IMR-90 (cell line): ENCODE results near the gene VPS54. TPM values are rescaled to one million over a fixed set of nuclear protein-coding genes. Genes with fewer than 3 reads are reported as not detected.

Source experiments
- ATAC-seq: fragments of 200-7000 bp; cut with Tn5 transposase; 2 replicates; pipeline ENCODE4 v1.9.1; 2020; ENCODE audit warnings: low read depth, mild to moderate bottlenecking, moderate library complexity
- BruUV-seq: library from RNA; stranded (reverse); fragments of 400-500 nt; replicated peaks from 2 replicates; lab custom pipeline; 2021; lab: Mats Ljungman, UMichigan
- CTCF ChIA-PET: fragments of 300-600 bp; formaldehyde crosslinking; extraction: SDS; loops from one replicate; lab custom pipeline; 2021; ENCODE audit warnings: antibody characterized with exemption; lab: Yijun Ruan, JAX
- POLR2A ChIA-PET: fragments of 300-600 bp; sonication (Branson Sonifier 250); formaldehyde crosslinking; loops from one replicate; lab custom pipeline; 2022; ENCODE audit warnings: antibody characterized with exemption; ENCODE audit not compliant: unreplicated experiment; lab: Charles Lee
- DNase-seq: peaks from one replicate; pipeline ENCODE4 v3.0.0; 2013
- H2AFZ ChIP-seq: replicated peaks from 2 replicates; pipeline ENCODE3; 2013; ENCODE audit warnings: low read length, mild to moderate bottlenecking; ENCODE audit not compliant: poor library complexity
- H2AK5ac ChIP-seq: 2 replicates; pipeline ENCODE4 v1.6.1; 2013; ENCODE audit warnings: low read depth, low read length, inconsistent platforms
- H2AK9ac ChIP-seq: replicated peaks from 2 replicates; pipeline ENCODE3; 2013; ENCODE audit warnings: mild to moderate bottlenecking, low read depth, low read length, moderate library complexity; ENCODE audit not compliant: poor library complexity
- H2BK120ac ChIP-seq: 2 replicates; pipeline ENCODE4 v1.6.1; 2013; ENCODE audit warnings: low read depth, low read length, inconsistent platforms
- H2BK15ac ChIP-seq: 3 replicates; pipeline ENCODE4 v1.6.1; 2013; ENCODE audit warnings: low read depth, low read length, inconsistent platforms
- H2BK20ac ChIP-seq: 2 replicates; pipeline ENCODE4 v1.6.1; 2013; ENCODE audit warnings: low read depth, mild to moderate bottlenecking, inconsistent platforms, low read length, moderate library complexity
- H2BK5ac ChIP-seq: 2 replicates; pipeline ENCODE4 v1.6.1; 2013; ENCODE audit warnings: mild to moderate bottlenecking, low read depth, low read length, inconsistent platforms; ENCODE audit not compliant: poor library complexity, severe bottlenecking
- H3K14ac ChIP-seq: replicated peaks from 2 replicates; pipeline ENCODE4 v1.6.1; 2013; ENCODE audit warnings: low read depth, low read length, inconsistent platforms
- H3K18ac ChIP-seq: 2 replicates; pipeline ENCODE4 v1.6.1; 2013; ENCODE audit warnings: low read depth, low read length, control low read depth
- H3K23ac ChIP-seq: 2 replicates; pipeline ENCODE4 v1.6.1; 2013; ENCODE audit warnings: low read depth, low read length, inconsistent platforms
- H3K27ac ChIP-seq: 2 replicates; pipeline ENCODE4 v1.5.1; 2013; ENCODE audit warnings: mild to moderate bottlenecking, control low read depth, low read length; ENCODE audit not compliant: insufficient read depth
- H3K27me3 ChIP-seq: 2 replicates; pipeline ENCODE4 v1.6.1; 2013; ENCODE audit warnings: low read length; ENCODE audit not compliant: control insufficient read depth, insufficient read depth
- H3K36me3 ChIP-seq: 2 replicates; pipeline ENCODE4 v1.6.1; 2013; ENCODE audit warnings: low read length, mixed read lengths; ENCODE audit not compliant: control insufficient read depth, insufficient read depth
- H3K4ac ChIP-seq: 2 replicates; pipeline ENCODE4 v1.6.1; 2013; ENCODE audit warnings: low read depth, low read length, inconsistent platforms
- H3K4me1 ChIP-seq: 2 replicates; pipeline ENCODE4 v1.6.1; 2013; ENCODE audit warnings: low read length, mixed read lengths; ENCODE audit not compliant: control insufficient read depth, insufficient read depth
- H3K4me2 ChIP-seq: 2 replicates; pipeline ENCODE4 v1.6.1; 2013; ENCODE audit warnings: low read depth, mild to moderate bottlenecking, control low read depth, low read length, moderate library complexity
- H3K4me3 ChIP-seq: 2 replicates; pipeline ENCODE4 v1.5.1; 2013; ENCODE audit warnings: low read depth, mild to moderate bottlenecking, control low read depth, low read length, moderate library complexity; ENCODE audit not compliant: insufficient read depth
- H3K56ac ChIP-seq: 2 replicates; pipeline ENCODE4 v1.6.1; 2013; ENCODE audit warnings: low read length, inconsistent platforms; ENCODE audit not compliant: insufficient read depth; ENCODE audit errors: extremely low read depth
- H3K79me1 ChIP-seq, 2 experiments: 2 replicates each; pipeline ENCODE4 v1.6.1; 2013; ENCODE audit warnings: low read length in 2 of 2, inconsistent platforms in 1 of 2, low read depth in 1 of 2
- H3K9ac ChIP-seq: 2 replicates; pipeline ENCODE4 v1.6.1; 2013; ENCODE audit warnings: low read depth, low read length, control low read depth
- H3K9me1 ChIP-seq: 2 replicates; pipeline ENCODE4 v1.6.1; 2013; ENCODE audit warnings: low read length, inconsistent platforms; ENCODE audit not compliant: insufficient read depth
- H3K9me3 ChIP-seq: 2 replicates; pipeline ENCODE4 v1.6.1; 2013; ENCODE audit warnings: low read length; ENCODE audit not compliant: control insufficient read depth, insufficient read depth
- H4K20me1 ChIP-seq: 2 replicates; pipeline ENCODE4 v1.6.1; 2013; ENCODE audit warnings: low read length, inconsistent platforms; ENCODE audit not compliant: insufficient read depth
- H4K5ac ChIP-seq: 2 replicates; pipeline ENCODE4 v1.6.1; 2013; ENCODE audit warnings: mild to moderate bottlenecking, low read depth, low read length, control low read depth
- H4K8ac ChIP-seq, 2 experiments: 2 replicates each; pipeline ENCODE4 v1.6.1; 2013; ENCODE audit warnings: low read depth in 2 of 2, low read length in 2 of 2, control low read depth in 1 of 2, inconsistent platforms in 1 of 2
- H4K91ac ChIP-seq: 2 replicates; pipeline ENCODE4 v1.6.1; 2013; ENCODE audit warnings: low read depth, low read length, inconsistent platforms; ENCODE audit not compliant: insufficient read depth
- NFE2L2 ChIP-seq: fragments of 150-350 bp; IDR thresholded peaks from 2 replicates; pipeline ENCODE4 v1.6.1; 2016; ENCODE audit warnings: low read depth, mild to moderate bottlenecking, low read length
- RCOR1 ChIP-seq: IDR thresholded peaks from 2 replicates; pipeline ENCODE4 v1.6.1; 2012; ENCODE audit warnings: mild to moderate bottlenecking, low read length, improper control_type of control experiment; ENCODE audit not compliant: insufficient replicate concordance
- RFX5 ChIP-seq: IDR thresholded peaks from 2 replicates; pipeline ENCODE4 v1.8.0; 2012; ENCODE audit warnings: low read depth, mild to moderate bottlenecking, low read length, moderate library complexity
- WGBS, 2 experiments: methylation state at CpG; one replicate each; pipeline versions ENCODE4 v1.1.5 to v1.1.7; 2013; ENCODE audit warnings: missing lambda C conversion rate in 2 of 2; ENCODE audit not compliant: insufficient read length in 1 of 2; ENCODE audit errors: extremely low coverage in 2 of 2; 5-methylcytosine and 5-hydroxymethylcytosine counted together
- dilution Hi-C: fragments of 300-500 bp; cut with HindIII; formaldehyde crosslinking; loops from one replicate; pipeline ENCODE4 v1.14.3; 2018; ENCODE audit warnings: low sequenced_read_pairs; ENCODE audit not compliant: unreplicated experiment
- in situ Hi-C: fragments of 300-500 bp; cut with MboI; formaldehyde crosslinking; loops from 3 replicates; pipeline ENCODE4 v1.14.3; 2019; ENCODE audit warnings: low sequenced_read_pairs, inconsistent platforms, mixed read lengths
- intact Hi-C: fragments of 100-400 bp; cut with micrococcal nuclease; formaldehyde crosslinking; loops from 2 replicates; pipeline ENCODE4 v1.10.0; 2022
- polyA plus RNA-seq, 3 experiments: library from polyadenylated mRNA; depleted of rRNA; stranded (reverse); fragments of >200 nt; gene quantifications; 2 replicates each; pipeline ENCODE4 v1.2.3, GENCODE V29; 2012; ENCODE audit warnings: low replicate concordance in 1 of 3
- total RNA-seq: library from RNA; depleted of rRNA; stranded (reverse); fragments of >200 nt; gene quantifications from 2 replicates; pipeline ENCODE4 v1.2.3, GENCODE V29; 2012

VPS54 gene
- total and polyA plus RNA-seq, 2 of the 4 experiments (the other 2 are of a cell fraction): 7.1 to 18.1 TPM

DNA sequence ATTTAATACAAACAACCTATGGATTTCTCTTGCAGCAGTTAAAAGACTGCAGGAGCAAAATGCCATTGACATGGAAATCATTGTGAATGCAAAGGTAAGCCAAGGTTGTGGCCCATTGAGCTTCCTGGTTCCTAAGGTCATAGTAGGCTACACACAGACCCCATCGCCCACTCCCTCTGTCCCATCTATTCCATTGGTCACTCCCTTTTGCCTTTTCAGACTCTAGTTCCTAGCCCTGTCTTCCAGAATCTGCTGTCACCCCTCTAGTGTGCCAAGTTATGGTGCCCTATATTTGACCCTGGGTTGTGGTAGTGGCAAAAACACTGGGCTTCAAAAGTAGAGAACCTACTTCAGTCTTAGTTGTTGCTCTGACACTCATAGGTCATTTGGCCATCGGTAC is 132.8 kb downstream of the VPS54 start:
- POLR2A ChIA-PET: no interaction called here
- Histone ChIP-seq H3K9me3 (no peaks in the 10 kb centered on the region), H3K9ac (no peak overlapping the region), H4K5ac (no peak overlapping the region), H4K20me1 (no peaks in the 10 kb centered on the region), H2BK120ac (no peak overlapping the region), H2BK20ac (no peak overlapping the region), H3K23ac (no peak overlapping the region), H3K9me1 (peaks cover 3% of the 10 kb centered on the region; the same call in 1 of the 2 replicates), H4K8ac (no peak overlapping the region), H3K27ac (no peak overlapping the region), H2BK5ac (no peak overlapping the region), H3K18ac (no peak overlapping the region), H3K4ac (no peak overlapping the region), H3K56ac (no peak overlapping the region), H3K4me2 (no peak overlapping the region), H2AK9ac (no peak overlapping the region), H2AFZ (no peak overlapping the region), H2AK5ac (no peak overlapping the region), H3K79me1 (peaks cover 4 to 21% of the 10 kb centered on the region in 2 experiments; a peak in 3 of 4 replicates), H2BK15ac (no peak overlapping the region), H3K4me1 (no peaks in the 10 kb centered on the region), H3K36me3 (peaks cover 22% of the 10 kb centered on the region), H3K4me3 (no peak overlapping the region), H3K27me3 (no peaks in the 10 kb centered on the region), H4K91ac (no peak overlapping the region), H3K14ac (no peak overlapping the region)
- ATAC-seq (no peak), DNase-seq (no peak)
- CTCF ChIA-PET: no interaction called here
- intact Hi-C loops: loop anchor here (5.0 kb wide), 1 partner anchor 299 kb away; the partner anchor contains the start of genes MDH1 and WDPCP
- no peak for TF ChIP-seq RFX5
- no peak for TF ChIP-seq RCOR1
- TF ChIP-seq NFE2L2: no peak
- no TSS peak for BruUV-seq
- in situ Hi-C loops: loop anchor here (10.0 kb wide), 1 partner anchor 202 kb away; no protein-coding TSS in a partner anchor
- dilution Hi-C loops: no loop called here
- 88% methylated on average over 1 of the region's 2 CpGs; no CpG with 5 or more reads in 1 of the 2 experiments for WGBS, 2 experiments
